ENCODE measurements around the gene LRRFIP1. TPM values are rescaled to one million over a fixed set of nuclear protein-coding genes. Genes with fewer than 3 reads are reported as not detected.

LRRFIP1 gene
- total and polyA plus RNA-seq, 2 of the 13 experiments (the other 11 are each of a cell fraction or from before 2014, with no cell fraction given) = 15.9 to 40.5 TPM

GRCh38 chr2:237744270-237744612 lies 116.9 kb downstream of the LRRFIP1 start (continued):
- TF ChIP-seq ZNF44 (CRISPR knock-in tag; IDR thresholded peaks at IDR 0.05) (peak; percentile 24; the same call in 1 of the 2 replicates), ZNF331 (CRISPR knock-in tag; IDR thresholded peaks at IDR 0.05) (no peak), ZNF75D (CRISPR knock-in tag; IDR thresholded peaks at IDR 0.05; ENCODE audit: borderline replicate concordance) (no peak), ZNF7 (CRISPR knock-in tag; IDR thresholded peaks at IDR 0.05) (no peak), POLR2A (IDR thresholded peaks at IDR 0.05; ENCODE audit: insufficient read depth in 1 of 2, low read depth in 2 of 2, low read length in 2 of 2) (no peak), CBX5 (CRISPR knock-in tag; IDR thresholded peaks at IDR 0.05; ENCODE audit: borderline replicate concordance) (no peak), GTF3A (CRISPR knock-in tag; conservative IDR thresholded peaks at IDR 0.05) (no peak), SRSF1 (optimal IDR thresholded peaks at IDR 0.05; ENCODE audit: low read depth, low read length) (no peak), HNRNPH1 (optimal IDR thresholded peaks at IDR 0.05; ENCODE audit: low read depth, low read length) (no peak), ZNF597 (CRISPR knock-in tag; IDR thresholded peaks at IDR 0.05) (no peak), ZNF572 (CRISPR knock-in tag; IDR thresholded peaks at IDR 0.05) (no peak), SMAD9 (CRISPR knock-in tag; IDR thresholded peaks at IDR 0.05) (0 out of 2 replicates have a peak, but pooled peaks have one; percentile 18), NR2F1 (CRISPR knock-in tag; IDR thresholded peaks at IDR 0.05) (no peak), ZNF530 (CRISPR knock-in tag; IDR thresholded peaks at IDR 0.05; ENCODE audit: low read depth) (no peak), ZNF747 (CRISPR knock-in tag; IDR thresholded peaks at IDR 0.05; ENCODE audit: borderline replicate concordance) (no peak), RNF219 (CRISPR knock-in tag; IDR thresholded peaks at IDR 0.05) (no peak), ZSCAN22 (CRISPR knock-in tag; IDR thresholded peaks at IDR 0.05) (no peak)
- TF ChIP-seq, protein P1, sequence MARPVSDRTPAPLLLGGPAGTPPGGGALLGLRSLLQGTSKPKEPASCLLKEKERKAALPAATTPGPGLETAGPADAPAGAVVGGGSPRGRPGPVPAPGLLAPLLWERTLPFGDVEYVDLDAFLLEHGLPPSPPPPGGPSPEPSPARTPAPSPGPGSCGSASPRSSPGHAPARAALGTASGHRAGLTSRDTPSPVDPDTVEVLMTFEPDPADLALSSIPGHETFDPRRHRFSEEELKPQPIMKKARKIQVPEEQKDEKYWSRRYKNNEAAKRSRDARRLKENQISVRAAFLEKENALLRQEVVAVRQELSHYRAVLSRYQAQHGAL (CRISPR knock-in tag; IDR thresholded peaks at IDR 0.05; ENCODE audit: not compliant biosample characterization) = no peak
- TF ChIP-seq, protein P2, sequence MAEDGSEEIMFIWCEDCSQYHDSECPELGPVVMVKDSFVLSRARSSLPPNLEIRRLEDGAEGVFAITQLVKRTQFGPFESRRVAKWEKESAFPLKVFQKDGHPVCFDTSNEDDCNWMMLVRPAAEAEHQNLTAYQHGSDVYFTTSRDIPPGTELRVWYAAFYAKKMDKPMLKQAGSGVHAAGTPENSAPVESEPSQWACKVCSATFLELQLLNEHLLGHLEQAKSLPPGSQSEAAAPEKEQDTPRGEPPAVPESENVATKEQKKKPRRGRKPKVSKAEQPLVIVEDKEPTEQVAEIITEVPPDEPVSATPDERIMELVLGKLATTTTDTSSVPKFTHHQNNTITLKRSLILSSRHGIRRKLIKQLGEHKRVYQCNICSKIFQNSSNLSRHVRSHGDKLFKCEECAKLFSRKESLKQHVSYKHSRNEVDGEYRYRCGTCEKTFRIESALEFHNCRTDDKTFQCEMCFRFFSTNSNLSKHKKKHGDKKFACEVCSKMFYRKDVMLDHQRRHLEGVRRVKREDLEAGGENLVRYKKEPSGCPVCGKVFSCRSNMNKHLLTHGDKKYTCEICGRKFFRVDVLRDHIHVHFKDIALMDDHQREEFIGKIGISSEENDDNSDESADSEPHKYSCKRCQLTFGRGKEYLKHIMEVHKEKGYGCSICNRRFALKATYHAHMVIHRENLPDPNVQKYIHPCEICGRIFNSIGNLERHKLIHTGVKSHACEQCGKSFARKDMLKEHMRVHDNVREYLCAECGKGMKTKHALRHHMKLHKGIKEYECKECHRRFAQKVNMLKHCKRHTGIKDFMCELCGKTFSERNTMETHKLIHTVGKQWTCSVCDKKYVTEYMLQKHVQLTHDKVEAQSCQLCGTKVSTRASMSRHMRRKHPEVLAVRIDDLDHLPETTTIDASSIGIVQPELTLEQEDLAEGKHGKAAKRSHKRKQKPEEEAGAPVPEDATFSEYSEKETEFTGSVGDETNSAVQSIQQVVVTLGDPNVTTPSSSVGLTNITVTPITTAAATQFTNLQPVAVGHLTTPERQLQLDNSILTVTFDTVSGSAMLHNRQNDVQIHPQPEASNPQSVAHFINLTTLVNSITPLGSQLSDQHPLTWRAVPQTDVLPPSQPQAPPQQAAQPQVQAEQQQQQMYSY (CRISPR knock-in tag; IDR thresholded peaks at IDR 0.05) = no peak
- TF ChIP-seq, protein P3, sequence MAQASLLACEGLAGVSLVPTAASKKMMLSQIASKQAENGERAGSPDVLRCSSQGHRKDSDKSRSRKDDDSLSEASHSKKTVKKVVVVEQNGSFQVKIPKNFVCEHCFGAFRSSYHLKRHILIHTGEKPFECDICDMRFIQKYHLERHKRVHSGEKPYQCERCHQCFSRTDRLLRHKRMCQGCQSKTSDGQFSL (CRISPR knock-in tag; IDR thresholded peaks at IDR 0.05) = no peak
- TF ChIP-seq, protein P4, sequence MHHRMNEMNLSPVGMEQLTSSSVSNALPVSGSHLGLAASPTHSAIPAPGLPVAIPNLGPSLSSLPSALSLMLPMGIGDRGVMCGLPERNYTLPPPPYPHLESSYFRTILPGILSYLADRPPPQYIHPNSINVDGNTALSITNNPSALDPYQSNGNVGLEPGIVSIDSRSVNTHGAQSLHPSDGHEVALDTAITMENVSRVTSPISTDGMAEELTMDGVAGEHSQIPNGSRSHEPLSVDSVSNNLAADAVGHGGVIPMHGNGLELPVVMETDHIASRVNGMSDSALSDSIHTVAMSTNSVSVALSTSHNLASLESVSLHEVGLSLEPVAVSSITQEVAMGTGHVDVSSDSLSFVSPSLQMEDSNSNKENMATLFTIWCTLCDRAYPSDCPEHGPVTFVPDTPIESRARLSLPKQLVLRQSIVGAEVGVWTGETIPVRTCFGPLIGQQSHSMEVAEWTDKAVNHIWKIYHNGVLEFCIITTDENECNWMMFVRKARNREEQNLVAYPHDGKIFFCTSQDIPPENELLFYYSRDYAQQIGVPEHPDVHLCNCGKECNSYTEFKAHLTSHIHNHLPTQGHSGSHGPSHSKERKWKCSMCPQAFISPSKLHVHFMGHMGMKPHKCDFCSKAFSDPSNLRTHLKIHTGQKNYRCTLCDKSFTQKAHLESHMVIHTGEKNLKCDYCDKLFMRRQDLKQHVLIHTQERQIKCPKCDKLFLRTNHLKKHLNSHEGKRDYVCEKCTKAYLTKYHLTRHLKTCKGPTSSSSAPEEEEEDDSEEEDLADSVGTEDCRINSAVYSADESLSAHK (CRISPR knock-in tag; IDR thresholded peaks at IDR 0.05; ENCODE audit: borderline replicate concordance) = no peak

Measured in HepG2 (cell line).